Activated CD8-positive, alpha-beta memory T cell treated with anti-CD3 and anti-CD28 coated beads for 24 hours (primary cell): ENCODE results near the gene LMOD2.

ENCODE experiments used
- DNase-seq: peaks from one replicate; pipeline ENCODE4 v3.0.0-alpha.2; 2020

The LMOD2 gene

DNA sequence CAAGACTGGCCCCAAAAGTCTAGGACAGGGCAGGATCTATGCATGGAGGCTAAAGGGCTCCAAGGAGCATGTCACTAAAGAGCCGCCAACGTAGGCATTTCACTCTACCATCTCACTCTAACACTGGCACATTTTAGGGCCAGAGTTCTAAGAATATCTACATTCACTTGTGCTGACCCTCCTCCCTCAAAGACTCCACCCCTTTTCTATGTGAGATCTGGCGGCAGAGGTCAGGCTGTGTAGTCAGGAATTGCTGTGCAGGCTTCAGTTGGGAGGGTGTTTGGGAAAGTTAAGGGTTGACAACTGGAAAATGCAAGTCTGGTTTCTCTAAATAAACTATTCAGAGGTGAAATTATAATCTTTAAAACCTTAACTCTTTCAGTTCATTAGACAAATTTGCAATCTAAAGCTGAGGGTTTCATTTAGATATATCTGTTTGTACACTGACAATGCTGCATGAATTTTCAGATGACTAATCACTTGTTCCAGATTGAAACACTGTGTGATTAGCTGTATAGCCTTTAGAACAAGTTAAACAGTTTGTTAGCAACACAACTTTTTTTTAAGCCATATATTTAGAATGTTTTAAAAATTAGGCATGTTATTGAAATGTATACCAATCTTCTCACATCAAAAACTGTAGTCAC is 18.2 kb downstream of the LMOD2 start:
- DNase-seq: no peak

DNA sequence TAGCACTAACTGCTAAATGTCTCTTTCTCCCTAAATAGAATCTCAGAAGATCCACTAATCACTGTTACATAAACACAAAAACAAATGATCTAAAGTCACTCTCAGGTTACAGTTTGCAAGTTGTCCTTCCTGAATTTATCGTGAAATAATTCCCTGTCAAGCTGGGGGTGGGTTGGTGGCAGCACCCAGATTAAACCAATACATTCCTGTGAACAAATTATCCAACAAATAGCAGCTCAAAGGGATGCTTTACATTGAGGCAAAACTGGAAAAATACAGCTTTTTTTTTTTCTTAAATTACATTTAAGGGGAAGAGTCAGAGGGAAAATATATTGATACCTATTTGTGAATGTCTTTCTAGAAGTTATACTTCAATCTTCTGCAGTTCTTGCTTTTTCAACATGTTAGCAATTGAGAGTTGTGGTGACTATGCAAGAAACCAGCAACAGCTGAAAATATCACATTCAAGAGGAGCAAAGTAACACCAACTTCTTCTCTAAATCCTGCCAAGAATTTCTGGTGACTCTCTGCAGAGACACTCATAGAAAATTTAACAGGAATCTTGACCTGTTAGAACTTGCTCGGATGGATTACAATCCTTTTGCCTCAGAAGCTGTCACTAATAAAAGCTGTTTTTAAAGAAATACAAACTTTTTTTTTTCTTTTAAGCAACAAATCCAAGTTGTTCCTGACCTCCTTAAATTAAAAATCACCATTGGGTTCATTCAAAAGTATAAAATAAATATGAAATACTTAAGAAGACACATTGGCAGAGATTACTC is 18.9 kb downstream of the LMOD2 start:
- no peak for DNase-seq

DNA sequence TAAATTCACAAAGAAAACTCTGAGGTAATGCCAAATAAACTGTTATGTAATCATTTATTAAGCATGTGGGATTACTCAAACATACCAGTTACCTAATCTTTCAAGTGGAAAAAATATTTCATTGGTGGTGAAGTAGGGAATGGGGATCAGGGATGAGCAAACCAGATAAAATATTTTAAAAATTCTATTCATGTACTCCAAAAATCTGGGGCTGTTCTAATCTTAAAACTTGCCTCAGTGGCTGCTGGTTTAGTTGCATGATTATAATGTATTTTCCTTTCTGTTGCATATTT is 19.5 kb downstream of the LMOD2 start:
- DNase-seq: no peak

DNA sequence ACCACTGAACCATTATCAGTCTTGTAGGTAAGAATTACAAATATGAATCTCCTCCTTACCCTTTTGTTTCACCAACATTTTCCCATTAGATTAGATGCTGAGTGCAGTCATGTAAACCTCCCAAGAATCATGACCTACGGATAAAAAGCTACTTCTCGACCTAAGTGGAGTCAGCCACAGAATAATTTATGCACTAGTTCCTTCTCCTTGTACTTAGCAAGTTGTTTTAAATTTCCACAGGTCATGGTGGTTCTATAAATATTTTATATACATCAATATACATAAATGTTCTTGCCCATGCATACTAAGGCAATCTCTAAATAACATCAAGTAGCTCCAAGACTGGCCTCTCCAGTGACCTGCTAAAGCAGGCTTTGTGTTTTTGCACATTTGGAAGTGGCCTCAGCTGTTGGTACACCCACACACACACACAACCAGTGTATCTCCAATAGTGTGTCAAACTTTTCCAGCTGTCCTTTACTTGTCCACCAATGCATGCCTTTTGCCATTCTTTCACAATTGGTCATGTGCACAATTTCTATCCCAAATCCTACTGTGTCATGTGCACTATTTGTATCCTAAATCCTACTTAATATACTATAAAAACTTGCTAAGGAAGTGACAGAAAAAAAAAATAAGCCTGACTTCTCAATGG is 21.5 kb downstream of the LMOD2 start:
- no peak for DNase-seq

DNA sequence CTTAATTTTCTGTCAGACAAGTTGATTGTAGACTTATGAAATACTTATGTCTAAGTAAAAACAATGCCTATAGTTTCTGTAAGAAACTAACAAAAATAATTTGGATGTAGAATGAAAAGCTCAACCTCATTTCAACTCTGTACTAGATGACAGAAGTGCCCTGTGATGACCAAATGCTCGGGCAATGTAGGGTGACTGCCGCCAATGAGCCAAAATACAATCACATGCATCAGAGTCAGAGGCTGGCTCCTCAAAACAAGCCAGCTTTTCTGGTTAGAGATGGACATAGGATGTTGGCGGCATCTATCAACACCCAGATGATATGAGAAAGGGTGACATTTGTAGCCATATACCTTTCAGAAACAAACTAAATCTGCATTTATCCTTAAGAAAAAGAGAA is 23.9 kb downstream of the LMOD2 start:
- DNase-seq: no peak

DNA sequence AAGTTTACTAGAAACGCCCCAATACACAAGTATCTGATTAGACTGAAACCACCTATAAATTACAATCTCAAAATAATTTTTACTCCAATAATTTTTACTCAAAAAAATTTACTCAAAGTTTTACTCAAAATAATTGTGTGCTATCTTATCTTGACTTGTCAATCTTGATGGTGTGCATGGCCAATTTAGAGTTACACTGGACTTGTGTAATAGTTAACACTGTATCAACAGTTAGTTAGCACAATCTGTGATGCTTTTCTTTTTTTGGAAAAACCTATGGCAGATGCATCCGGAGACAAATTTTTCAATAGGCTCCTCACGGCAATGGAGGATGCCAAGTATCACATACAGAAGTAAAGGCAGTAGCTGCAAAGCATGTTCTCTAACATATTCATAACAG is 24.9 kb downstream of the LMOD2 start:
- no peak for DNase-seq

DNA sequence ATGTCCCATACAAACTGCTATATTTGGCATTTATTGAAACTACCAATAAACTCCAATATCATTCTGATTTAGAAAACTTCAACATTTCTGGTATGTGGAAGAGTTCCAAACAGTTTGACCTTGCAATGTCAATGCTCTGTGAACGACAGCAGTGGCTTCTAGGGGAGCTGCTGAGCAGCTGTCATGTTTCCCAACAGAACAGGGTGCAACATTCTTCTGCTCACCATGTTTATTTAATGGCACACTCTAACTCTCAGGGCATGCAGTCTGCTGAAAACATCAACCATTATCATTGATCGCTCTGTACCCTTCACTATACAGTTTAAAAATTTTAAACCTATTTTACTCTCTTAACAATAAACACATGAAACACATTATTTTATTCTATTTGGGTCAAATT is 25.9 kb downstream of the LMOD2 start:
- no peak for DNase-seq

DNA sequence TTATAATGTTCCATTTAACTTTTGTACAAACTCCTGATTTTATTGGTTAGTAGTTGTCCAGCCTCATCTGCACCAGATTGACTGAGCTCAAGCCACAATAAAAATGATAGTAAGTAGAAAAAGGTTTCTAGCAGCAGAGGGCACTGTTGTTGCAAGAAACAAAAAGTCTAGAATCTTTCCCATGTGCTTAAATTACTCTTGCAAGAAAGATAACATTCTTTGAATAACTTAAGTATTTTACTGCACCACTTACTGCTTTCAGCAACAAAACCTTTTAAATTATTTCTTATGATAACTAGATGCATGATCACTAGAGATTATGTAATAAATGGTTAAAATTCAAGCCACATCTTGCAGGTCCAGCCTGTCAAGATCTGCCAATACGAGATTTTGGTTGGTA is 27.0 kb downstream of the LMOD2 start:
- no peak for DNase-seq

DNA sequence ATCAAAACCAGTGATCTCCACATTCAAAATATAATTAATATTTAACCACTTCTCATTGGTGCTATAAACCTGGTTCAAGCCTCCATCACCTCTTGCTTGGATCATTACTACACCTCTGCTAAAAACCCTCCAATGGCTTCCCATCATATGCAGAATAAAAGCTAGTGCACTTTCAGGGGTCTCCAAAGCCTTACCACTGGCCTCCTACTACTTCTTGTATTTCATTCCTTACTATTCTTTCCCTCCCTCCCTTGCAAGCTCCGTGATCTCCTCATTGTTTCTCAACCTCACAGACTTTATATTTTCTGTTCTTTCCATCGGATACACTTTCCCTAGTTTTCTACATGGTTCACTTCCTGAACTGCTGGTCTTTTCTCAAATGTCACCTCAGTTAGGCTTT is 31.5 kb downstream of the LMOD2 start:
- DNase-seq: no peak

DNA sequence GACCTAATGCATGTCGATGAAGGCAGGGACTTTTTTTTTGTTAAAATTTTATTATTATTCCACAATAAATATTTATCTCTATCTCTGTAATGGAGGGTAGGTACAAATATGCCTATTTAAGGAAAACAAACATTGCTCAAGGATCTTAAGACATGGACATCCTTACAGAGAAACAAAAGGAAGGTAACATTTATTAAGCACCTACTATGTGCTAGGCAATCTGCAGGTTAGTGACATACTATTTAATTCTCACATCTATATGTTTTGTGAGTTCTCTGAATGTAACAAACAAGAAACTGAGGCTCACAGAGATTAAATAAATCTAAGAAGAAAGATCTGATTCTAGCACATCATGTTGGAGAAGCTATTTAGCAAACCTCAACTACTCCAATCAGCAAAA is 32.1 kb downstream of the LMOD2 start:
- DNase-seq: no peak

DNA sequence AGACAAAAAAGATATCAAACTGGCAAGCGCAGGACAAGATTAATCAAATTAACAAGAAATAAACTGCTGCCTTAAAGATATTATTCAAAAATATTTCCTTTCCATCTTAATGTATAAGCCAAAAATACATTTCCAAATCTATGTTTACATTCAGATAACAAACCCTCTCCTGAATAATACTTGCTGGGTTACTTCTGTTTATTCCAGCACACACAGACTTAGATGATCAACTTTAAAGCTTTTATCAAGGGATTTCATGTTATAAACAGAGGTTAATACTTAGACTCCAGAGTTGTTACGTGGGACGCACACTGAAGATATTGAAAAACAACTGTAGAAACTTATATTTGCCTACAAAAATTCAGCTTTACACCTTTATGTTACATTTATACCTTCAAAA is 33.6 kb downstream of the LMOD2 start:
- DNase-seq: no peak

DNA sequence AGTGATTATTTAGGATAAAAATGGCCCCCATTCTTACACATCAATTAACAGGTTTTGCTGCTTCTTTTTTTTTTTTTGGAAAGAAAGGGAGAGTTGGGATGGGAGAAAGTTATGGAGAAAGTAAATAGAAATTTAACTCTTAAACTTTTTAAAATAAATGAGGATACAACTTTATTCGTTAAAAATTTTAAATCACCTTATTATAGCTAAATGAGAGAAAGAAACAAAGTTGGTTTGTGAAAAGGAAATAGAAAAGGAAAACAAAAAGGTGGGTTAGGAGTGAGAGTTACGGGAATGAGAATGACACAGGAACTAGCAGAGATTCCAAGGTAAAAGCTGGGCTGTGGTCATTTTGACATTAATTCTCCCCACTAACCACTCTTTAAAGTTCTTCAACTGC is 34.9 kb downstream of the LMOD2 start:
- no peak for DNase-seq

DNA sequence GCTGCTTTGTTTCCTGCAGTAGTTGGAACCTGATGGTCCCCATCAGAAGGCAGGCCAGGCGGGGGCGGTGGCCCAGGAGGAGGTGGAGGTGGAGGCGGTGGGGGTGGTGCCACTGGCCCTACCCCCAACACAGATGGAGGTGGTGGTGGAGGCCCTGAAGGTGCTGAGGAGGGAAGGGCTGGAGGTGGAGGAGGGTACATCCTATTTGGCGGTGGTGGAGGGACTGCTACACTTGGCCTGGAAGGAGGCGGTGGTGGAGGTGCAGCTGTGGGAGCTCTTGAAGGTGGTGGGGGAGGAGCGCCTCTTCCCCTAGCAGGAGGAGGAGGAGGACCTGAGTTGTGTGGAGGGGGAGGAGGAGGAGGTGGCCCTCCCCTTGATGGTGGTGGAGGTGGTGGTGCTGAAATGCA is 36.8 kb downstream of the LMOD2 start:
- DNase-seq: no peak

DNA sequence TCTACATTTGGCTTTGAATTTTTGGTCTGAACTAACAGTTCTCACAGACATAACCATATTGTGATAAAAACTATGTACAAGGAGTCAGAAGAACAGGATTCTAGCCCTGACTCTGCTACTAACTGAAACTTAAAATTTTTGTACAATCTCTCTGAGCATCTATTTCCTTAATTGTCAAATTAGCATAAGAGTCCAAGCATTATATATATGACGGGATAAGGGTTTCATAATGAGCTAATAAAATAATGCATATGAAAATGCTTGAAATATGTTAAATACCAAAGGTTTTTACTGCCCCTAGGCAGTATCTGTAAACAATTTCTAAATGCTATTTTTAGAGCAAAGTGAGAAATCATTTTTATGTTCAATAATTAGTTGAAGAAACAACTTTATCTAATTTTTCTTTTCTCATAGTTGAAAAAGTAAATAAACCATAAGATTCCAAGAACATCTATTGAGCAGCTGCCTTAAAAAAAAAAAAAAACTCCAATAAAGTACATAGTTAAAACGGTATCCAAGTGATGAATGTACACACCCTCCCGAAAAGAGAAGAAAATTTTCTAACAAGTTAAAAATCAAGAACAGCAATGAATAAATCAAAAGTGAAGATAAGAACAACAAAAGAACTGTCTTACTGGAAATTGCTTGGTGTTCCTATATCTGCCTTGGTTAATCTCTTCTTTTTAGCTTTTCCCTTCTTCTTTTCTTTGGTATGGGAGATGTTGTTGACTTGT is 40.4 kb downstream of the LMOD2 start:
- DNase-seq: no peak

DNA sequence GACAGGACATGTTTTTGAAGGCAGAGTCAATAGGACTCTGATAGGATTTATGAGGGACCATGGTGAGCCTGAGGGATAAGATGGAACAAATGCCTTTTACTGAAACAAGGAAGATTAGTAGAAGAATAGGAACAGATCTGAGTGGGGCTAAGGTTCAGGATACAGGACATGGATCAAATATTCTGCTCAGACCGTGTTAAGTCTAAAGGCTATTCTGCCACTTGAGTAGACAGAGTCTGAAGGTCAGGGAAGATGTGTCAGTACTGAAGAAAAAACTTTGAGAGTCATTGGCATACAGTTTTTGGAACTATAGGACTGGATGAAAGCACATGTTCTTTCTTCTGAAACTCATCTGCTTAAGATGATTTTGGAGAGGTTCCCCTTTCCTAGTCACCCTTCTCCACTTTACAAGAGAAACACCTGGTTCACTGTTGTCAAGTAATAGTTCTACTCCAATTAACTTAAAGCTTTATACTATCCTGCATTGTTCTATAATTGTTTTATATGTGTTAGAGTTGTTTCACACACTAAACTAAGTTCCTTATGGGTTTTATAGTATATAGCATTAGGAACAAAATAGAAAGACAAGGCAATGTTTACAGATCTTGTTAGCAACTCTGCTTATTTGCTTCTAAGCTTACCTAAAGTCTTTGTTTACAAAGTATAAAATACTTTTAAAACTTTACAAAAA is 49.7 kb downstream of the LMOD2 start:
- DNase-seq: no peak

DNA sequence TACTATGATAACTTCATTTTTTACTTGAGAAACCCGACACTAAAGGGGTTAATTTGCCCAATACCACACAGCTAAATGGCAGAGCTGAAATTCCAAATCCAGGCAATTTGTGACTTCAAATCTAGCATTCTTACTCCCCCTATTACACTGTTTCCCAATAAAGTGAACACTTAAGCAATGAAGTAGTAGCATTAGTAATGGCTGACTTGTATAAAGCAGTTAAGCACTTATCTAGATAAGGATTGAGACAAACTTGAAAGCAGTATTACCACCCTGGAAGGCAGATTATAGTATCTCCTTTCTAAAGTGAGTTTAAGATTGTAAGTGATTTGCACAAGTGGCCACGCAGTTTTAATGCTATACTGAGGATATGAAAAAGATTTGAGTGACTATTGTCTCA is 53.9 kb downstream of the LMOD2 start:
- no peak for DNase-seq

DNA sequence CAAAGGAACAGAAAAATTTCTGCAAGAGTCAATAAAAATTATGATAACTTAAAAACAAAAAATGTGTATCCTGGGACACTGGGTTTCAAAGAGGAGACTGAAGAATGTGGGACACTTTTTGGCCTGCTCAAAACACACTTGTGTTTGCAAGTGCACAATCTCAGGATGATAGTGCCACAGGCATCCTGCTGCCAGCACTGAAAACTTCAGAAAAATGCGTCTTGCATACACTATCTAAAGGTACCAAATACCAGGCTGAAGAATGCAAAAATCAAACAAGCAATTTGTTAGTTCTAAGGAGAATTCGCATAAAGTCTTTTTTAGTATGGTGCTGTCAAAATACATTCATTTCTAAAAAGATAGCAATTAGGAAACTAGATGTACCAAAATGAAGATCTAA is 55.0 kb downstream of the LMOD2 start:
- DNase-seq: no peak

DNA sequence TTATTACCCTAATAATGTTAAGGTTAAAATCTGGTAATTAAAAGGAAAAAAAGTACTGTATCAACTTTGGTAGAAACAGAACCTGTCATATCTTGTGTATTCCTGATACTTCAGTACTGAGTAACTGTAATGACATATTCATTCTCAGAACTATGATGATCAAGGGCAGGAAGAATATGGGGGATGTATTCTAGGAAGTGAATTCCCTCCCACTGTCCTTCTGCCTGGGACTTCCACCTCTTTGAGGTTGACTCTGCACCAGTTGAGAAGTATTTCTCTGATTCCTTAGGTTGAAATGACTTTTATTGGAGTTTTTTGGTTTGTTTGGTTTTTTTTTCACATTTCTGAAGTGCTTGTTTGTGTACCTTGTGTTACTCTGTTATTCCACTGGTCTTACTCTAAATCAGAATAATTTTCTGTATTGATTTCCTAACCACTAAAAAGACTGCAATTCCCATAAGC is 56.2 kb downstream of the LMOD2 start:
- no peak for DNase-seq

DNA sequence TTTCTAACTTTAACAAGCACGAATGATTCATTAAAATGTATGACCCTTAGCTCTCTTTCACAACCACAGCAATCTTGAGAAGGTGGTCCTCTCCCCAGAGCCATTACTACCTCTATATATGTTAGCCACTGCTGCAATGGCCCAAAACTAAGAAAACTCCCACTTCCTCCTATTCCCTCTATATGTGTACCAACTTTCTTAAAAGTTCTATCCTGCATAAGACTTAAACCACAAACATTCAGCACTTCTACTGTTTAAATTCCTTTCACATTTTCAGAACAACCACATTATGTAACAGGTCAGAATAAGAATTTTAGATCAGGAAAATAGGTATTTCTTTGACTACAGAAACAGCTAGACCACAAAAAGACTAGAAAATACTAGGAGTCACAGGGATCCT is 57.0 kb downstream of the LMOD2 start:
- DNase-seq: no peak
